ENCODE measurements around the gene YWHAH. TPM values are rescaled to one million over a fixed set of nuclear protein-coding genes. Genes with fewer than 3 reads are reported as not detected.

The YWHAH gene
- total and polyA plus RNA-seq, 4 donors = 26.1 to 75.0 (median 42.4) TPM

DNA sequence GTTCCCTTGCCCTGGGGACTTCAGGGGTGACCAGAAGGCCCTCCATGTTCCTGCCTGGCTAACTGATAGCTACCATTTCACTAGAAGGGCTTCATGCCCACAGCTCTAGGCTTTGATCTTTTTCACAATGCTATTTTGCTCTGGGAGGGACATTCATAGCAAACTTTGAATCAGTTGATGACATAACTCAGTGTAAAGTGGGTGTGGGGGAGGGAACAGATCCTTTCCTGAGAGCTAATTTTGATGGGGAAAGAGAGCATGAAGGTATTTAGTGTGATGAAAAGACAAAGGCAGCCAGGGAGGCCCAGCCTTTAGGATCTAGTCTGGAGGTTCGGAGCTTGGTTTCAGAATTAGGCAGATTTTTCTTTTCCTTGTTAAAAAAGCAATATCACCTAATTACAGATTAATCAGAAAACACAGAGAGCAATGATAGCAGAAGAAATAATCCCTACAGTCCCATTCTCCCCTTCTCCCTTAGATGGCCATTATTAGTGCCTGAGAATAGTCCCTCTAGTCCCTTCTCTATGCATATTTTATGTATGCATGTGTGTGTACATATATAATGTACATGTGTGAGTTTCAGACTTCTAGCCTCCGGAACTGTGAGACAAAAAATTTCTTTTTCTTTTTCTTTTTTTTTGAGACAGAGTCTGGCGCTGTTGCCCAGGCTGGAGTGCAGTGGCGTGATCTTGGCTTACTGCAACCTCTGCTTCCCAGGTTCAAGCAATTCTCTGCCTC, 46.9 kb downstream of the YWHAH start:
- TF ChIP-seq FOXA2 (IDR thresholded peaks at IDR 0.05) (no peak), EGR1 (IDR thresholded peaks at IDR 0.05; ENCODE audit: low read depth in 2 of 2) (no peak), SP1 (IDR thresholded peaks at IDR 0.05) (no peak), TAF1 (conservative IDR thresholded peaks at IDR 0.05) (no peak), NR2F2 (IDR thresholded peaks at IDR 0.05) (no peak), HNF4G (IDR thresholded peaks at IDR 0.05) (no peak), JUND (IDR thresholded peaks at IDR 0.05) (no peak), RAD21 (IDR thresholded peaks at IDR 0.05) (no peak), YY1 (IDR thresholded peaks at IDR 0.05) (no peak), RXRA (IDR thresholded peaks at IDR 0.05) (no peak), GABPA (IDR thresholded peaks at IDR 0.05 in 1 of 2, conservative IDR thresholded peaks at IDR 0.05 in 1 of 2) (no peak)
- TF ChIP-seq, protein P1, sequence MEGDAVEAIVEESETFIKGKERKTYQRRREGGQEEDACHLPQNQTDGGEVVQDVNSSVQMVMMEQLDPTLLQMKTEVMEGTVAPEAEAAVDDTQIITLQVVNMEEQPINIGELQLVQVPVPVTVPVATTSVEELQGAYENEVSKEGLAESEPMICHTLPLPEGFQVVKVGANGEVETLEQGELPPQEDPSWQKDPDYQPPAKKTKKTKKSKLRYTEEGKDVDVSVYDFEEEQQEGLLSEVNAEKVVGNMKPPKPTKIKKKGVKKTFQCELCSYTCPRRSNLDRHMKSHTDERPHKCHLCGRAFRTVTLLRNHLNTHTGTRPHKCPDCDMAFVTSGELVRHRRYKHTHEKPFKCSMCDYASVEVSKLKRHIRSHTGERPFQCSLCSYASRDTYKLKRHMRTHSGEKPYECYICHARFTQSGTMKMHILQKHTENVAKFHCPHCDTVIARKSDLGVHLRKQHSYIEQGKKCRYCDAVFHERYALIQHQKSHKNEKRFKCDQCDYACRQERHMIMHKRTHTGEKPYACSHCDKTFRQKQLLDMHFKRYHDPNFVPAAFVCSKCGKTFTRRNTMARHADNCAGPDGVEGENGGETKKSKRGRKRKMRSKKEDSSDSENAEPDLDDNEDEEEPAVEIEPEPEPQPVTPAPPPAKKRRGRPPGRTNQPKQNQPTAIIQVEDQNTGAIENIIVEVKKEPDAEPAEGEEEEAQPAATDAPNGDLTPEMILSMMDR (IDR thresholded peaks at IDR 0.05; ENCODE audit: low read depth, low read length, missing input control) = no peak
- TF ChIP-seq, protein P2, sequence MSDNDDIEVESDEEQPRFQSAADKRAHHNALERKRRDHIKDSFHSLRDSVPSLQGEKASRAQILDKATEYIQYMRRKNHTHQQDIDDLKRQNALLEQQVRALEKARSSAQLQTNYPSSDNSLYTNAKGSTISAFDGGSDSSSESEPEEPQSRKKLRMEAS (IDR thresholded peaks at IDR 0.05) = no peak
- Histone ChIP-seq H3K4me3 (ENCODE audit: low read depth in 1 of 3, low read length in 3 of 3) (no peak overlapping the region), H3K4me1 (ENCODE audit: control insufficient read depth in 4 of 4, insufficient read depth in 4 of 4, low read length in 3 of 4) (no peaks in the 10 kb centered on the region), H3K9me3 (ENCODE audit: control insufficient read depth in 4 of 4, low read length in 3 of 4) (no peaks in the 10 kb centered on the region), H3K27ac (ENCODE audit: low read depth in 1 of 2, low read length in 2 of 2) (no peak overlapping the region), H3K36me3 (ENCODE audit: control insufficient read depth in 4 of 4, insufficient read depth in 3 of 4, low read depth in 1 of 4, low read length in 3 of 4) (no peaks in the 10 kb centered on the region), H3K9ac (ENCODE audit: low read depth in 1 of 2, low read length in 2 of 2) (no peak overlapping the region), H3K27me3 (ENCODE audit: control insufficient read depth in 4 of 4, insufficient read depth in 4 of 4, low read length in 3 of 4) (no peaks in the 10 kb centered on the region)
- 93% methylated on average over 4 of the region's 4 CpGs for WGBS
- DNase-seq (ENCODE audit: low spot score) = no peak

DNA sequence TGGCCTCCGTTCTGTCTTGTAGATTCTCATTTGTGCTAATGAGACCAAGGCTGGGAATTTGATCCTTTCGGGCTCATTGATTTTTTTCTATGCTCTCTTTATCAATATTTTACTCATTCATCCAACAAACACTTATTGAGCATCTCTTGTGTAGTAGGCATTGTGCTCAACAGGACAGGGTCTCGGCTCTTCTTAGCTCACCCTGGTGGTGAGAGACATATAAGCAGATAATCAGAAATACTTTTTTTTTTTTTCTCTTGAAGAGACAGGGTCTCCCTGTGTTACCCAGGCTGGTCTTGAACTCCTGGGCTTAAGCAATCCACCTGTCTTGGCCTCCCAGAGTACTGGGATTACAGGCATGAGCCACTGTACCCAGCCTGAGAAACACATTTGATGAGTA, 50.7 kb downstream of the YWHAH start:
- Histone ChIP-seq H3K9me3 (ENCODE audit: control insufficient read depth in 4 of 4, low read length in 3 of 4) (no peaks in the 10 kb centered on the region), H3K27ac (ENCODE audit: low read depth in 1 of 2, low read length in 2 of 2) (no peak overlapping the region), H3K36me3 (ENCODE audit: control insufficient read depth in 4 of 4, insufficient read depth in 3 of 4, low read depth in 1 of 4, low read length in 3 of 4) (no peaks in the 10 kb centered on the region), H3K4me1 (ENCODE audit: control insufficient read depth in 4 of 4, insufficient read depth in 4 of 4, low read length in 3 of 4) (no peaks in the 10 kb centered on the region), H3K27me3 (ENCODE audit: control insufficient read depth in 4 of 4, insufficient read depth in 4 of 4, low read length in 3 of 4) (no peaks in the 10 kb centered on the region), H3K9ac (ENCODE audit: low read depth in 1 of 2, low read length in 2 of 2) (no peak overlapping the region), H3K4me3 (ENCODE audit: low read depth in 1 of 3, low read length in 3 of 3) (no peak overlapping the region)
- TF ChIP-seq RXRA (IDR thresholded peaks at IDR 0.05) (no peak), FOXA1 (IDR thresholded peaks at IDR 0.05) (no peak), RAD21 (IDR thresholded peaks at IDR 0.05) (no peak), HNF4A (conservative IDR thresholded peaks at IDR 0.05) (no peak), EGR1 (IDR thresholded peaks at IDR 0.05; ENCODE audit: low read depth in 2 of 2) (no peak), GABPA (IDR thresholded peaks at IDR 0.05 in 1 of 2, conservative IDR thresholded peaks at IDR 0.05 in 1 of 2) (no peak)
- TF ChIP-seq, protein P3, sequence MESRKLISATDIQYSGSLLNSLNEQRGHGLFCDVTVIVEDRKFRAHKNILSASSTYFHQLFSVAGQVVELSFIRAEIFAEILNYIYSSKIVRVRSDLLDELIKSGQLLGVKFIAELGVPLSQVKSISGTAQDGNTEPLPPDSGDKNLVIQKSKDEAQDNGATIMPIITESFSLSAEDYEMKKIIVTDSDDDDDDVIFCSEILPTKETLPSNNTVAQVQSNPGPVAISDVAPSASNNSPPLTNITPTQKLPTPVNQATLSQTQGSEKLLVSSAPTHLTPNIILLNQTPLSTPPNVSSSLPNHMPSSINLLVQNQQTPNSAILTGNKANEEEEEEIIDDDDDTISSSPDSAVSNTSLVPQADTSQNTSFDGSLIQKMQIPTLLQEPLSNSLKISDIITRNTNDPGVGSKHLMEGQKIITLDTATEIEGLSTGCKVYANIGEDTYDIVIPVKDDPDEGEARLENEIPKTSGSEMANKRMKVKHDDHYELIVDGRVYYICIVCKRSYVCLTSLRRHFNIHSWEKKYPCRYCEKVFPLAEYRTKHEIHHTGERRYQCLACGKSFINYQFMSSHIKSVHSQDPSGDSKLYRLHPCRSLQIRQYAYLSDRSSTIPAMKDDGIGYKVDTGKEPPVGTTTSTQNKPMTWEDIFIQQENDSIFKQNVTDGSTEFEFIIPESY (IDR thresholded peaks at IDR 0.05) = no peak
- TF ChIP-seq, protein P2 (IDR thresholded peaks at IDR 0.05) = no peak
- no peak for DNase-seq (ENCODE audit: low spot score)
- 85% methylated on average over 3 of the region's 3 CpGs for WGBS
